K562 (cell line): Measurements from ENCODE around the gene GFAP. TPM values are rescaled to one million over a fixed set of nuclear protein-coding genes. Genes with fewer than 3 reads are reported as not detected.
A peak's percentile ranks its signal among the peaks of the same experiment; 100 is the strongest.

Source experiments
- AFF4 ChIP-seq: sonication (generic); formaldehyde crosslinking; IDR thresholded peaks from 2 replicates; pipeline ENCODE4 v1.8.0; 2023; ENCODE audit warnings: mild to moderate bottlenecking, missing genetic modification reagents
- ATF1 ChIP-seq, 2 experiments: fragments of 450-650 bp in 1 of 2; IDR thresholded peaks; 2 replicates each; pipeline ENCODE4 v1.6.1; 2016; ENCODE audit warnings: missing compliant biosample characterization in 1 of 2, missing genetic modification characterization in 1 of 2
- CTCF ChIP-seq, 3 experiments: IDR thresholded peaks in 2 of 3; conservative IDR thresholded peaks in 1 of 3; 2 replicates each; pipeline ENCODE4 v1.5.1; 2011 to 2012; ENCODE audit warnings: low read length in 3 of 3, mild to moderate bottlenecking in 3 of 3, control low read depth in 2 of 3, improper control_type of control experiment in 1 of 3, inconsistent platforms in 1 of 3, low read depth in 1 of 3, mixed read lengths in 1 of 3, moderate library complexity in 1 of 3; ENCODE audit not compliant: insufficient read depth in 2 of 3
- ID3 ChIP-seq, 2 experiments: fragments of 250-450 bp in 1 of 2; fragments of 450-650 bp in 1 of 2; sonication (Bioruptor Pico) in 1 of 2; IDR thresholded peaks; 2 replicates each; pipeline versions ENCODE4 v1.6.1 to v1.8.0; 2016 to 2021; ENCODE audit warnings: mild to moderate bottlenecking in 2 of 2, moderate library complexity in 2 of 2, missing compliant biosample characterization in 1 of 2, missing genetic modification characterization in 1 of 2
- MAZ ChIP-seq, 2 experiments: fragments of 450-650 bp in 1 of 2; sonication (generic) in 1 of 2; formaldehyde crosslinking; IDR thresholded peaks in 1 of 2; conservative IDR thresholded peaks in 1 of 2; 2 replicates each; pipeline versions ENCODE4 v1.4.0 to v1.5.0; 2020; ENCODE audit warnings: mild to moderate bottlenecking in 1 of 2, missing genetic modification reagents in 1 of 2
- SAFB ChIP-seq: fragments of 200-400 bp; formaldehyde crosslinking; IDR thresholded peaks from 2 replicates; pipeline ENCODE4 v1.6.1; 2017; ENCODE audit warnings: low read depth, low read length, borderline replicate concordance
- SIX5 ChIP-seq, 2 experiments: IDR thresholded peaks; 2 replicates each; pipeline ENCODE4 v1.6.1; 2011; ENCODE audit warnings: low read length in 2 of 2, borderline replicate concordance in 1 of 2, low read depth in 1 of 2, mild to moderate bottlenecking in 1 of 2, moderate library complexity in 1 of 2; ENCODE audit not compliant: insufficient read depth in 1 of 2
- SMAD1 ChIP-seq: fragments of 150-350 bp; IDR thresholded peaks from 2 replicates; pipeline ENCODE4 v1.6.1; 2014; ENCODE audit warnings: low read length, low read depth; ENCODE audit not compliant: partially characterized antibody
- TAF9B ChIP-seq: fragments of 450-650 bp; IDR thresholded peaks from 2 replicates; pipeline ENCODE4 v1.6.1; 2018; ENCODE audit warnings: mild to moderate bottlenecking; ENCODE audit not compliant: partially characterized antibody
- TCF7 ChIP-seq: sonication (generic); IDR thresholded peaks from 2 replicates; pipeline ENCODE4 v1.6.1; 2016; ENCODE audit warnings: antibody characterized with exemption, borderline replicate concordance
- TEAD1 ChIP-seq, 2 experiments: fragments of 450-650 bp in 1 of 2; sonication (generic) in 1 of 2; formaldehyde crosslinking; IDR thresholded peaks; 2 replicates each; pipeline versions ENCODE4 v1.4.0 to v1.8.0; 2020 to 2022; ENCODE audit warnings: mild to moderate bottlenecking in 2 of 2, missing genetic modification reagents in 1 of 2
- ZNF133 ChIP-seq: fragments of 250-450 bp; sonication (Bioruptor Pico); IDR thresholded peaks from 2 replicates; pipeline ENCODE4 v1.4.0; 2020; ENCODE audit warnings: mild to moderate bottlenecking
- polyA plus RNA-seq, 8 experiments: library from polyadenylated mRNA; depleted of rRNA in 4 of 8; stranded (reverse) in 5 of 8; unstranded in 3 of 8; fragments of >200 nt; fragmentation: Nextera tagmentation in 2 of 8; fragmentation: Illumina TruSeq in 1 of 8; extraction: Ambion mirVana in 2 of 8; extraction: Trizol in 1 of 8; gene quantifications; 2 replicates each; pipeline versions ENCODE4 v1.2.1 to v1.2.3, GENCODE V29; 2011 to 2014; ENCODE audit warnings: inconsistent platforms in 1 of 8, missing spikeins in 1 of 8
- total RNA-seq, 7 experiments: library from RNA; depleted of rRNA in 6 of 7; stranded (reverse); fragments of >200 nt in 6 of 7; fragmentation: Illumina TruSeq in 2 of 7; extraction: Trizol in 2 of 7; gene quantifications; 2 replicates each; pipeline versions ENCODE4 v1.2.1 to v1.2.3, GENCODE V29; 2011 to 2021; ENCODE audit warnings: low replicate concordance in 1 of 7
- TF ChIP-seq, protein P1 (sequence below): sonication (generic); formaldehyde crosslinking; IDR thresholded peaks from 2 replicates; pipeline ENCODE4 v1.9.0; 2022; ENCODE audit warnings: mild to moderate bottlenecking, missing genetic modification reagents
- TF ChIP-seq, protein P2 (sequence below): sonication (generic); formaldehyde crosslinking; IDR thresholded peaks from 2 replicates; pipeline ENCODE4 v1.8.1; 2023; ENCODE audit warnings: mild to moderate bottlenecking, missing genetic modification reagents

The GFAP gene
- total and polyA plus RNA-seq, 9 of the 15 experiments (the other 6 are each of a cell fraction or from before 2014, with no cell fraction given): 0.07 to 1.4 (median 0.60) TPM; not detected in 1

DNA sequence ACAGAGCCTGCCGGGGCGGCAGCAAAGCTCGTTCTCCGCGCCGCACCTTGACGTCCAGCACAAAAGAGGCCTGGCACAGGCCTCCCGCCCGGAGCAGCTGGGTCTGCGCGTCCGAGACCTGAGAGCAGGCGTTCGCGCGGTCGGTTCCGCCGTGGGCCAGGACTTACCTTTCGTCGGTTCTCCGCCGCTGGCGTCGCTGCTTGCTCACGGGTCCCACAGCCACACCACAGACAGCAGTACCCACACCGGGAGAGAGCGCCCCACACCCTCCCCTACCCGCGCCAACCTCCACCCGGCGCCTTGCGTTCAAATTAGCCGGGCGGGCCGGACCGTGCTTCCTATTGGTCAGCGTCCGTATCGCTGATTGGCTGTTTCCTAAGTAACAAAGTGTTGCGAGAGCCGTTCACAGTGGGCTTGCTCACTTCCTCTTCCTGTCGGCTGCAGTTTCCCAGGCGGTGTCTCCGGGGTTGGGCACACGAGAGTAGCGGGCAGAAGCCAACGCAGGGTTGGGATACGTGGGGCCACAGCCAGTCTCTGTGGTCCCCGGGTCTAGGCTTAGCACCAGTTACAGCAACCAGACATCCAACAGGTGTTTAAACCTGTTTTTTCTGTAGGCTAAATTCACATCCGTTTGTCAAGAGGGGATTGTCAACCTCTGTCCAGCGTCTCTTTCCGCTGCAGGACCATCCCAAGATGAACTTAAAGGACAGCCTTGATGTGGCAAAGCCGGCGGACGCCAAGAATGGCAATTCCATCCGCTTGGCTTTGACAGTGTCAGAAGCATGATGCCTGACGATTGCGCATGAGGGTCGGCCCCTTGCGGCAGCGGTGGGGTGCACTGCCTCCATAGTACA, 32.4 kb upstream of the GFAP start, which contains the start of gene KIF18B (continued):
- TF ChIP-seq SAFB: no peak; the same call in 1 of the 2 replicates
- peak in 1 of 2 experiments; percentile 66; a peak in 2 of 4 replicates for TF ChIP-seq MAZ (CRISPR knock-in tag; conservative IDR thresholded peaks at IDR 0.05 in 1 of 2, IDR thresholded peaks at IDR 0.05 in 1 of 2)
- TF ChIP-seq, protein P1, sequence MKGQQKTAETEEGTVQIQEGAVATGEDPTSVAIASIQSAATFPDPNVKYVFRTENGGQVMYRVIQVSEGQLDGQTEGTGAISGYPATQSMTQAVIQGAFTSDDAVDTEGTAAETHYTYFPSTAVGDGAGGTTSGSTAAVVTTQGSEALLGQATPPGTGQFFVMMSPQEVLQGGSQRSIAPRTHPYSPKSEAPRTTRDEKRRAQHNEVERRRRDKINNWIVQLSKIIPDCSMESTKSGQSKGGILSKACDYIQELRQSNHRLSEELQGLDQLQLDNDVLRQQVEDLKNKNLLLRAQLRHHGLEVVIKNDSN (CRISPR knock-in tag): peak; percentile 31; the same call in 1 of the 2 replicates
- TF ChIP-seq ID3 (CRISPR knock-in tag; IDR thresholded peaks at IDR 0.05): no peak
- TF ChIP-seq ID3 (tag; IDR thresholded peaks at IDR 0.05): peak; percentile 32; the same call in 1 of the 2 replicates
- TF ChIP-seq SIX5 (IDR thresholded peaks at IDR 0.05; ENCODE audit: borderline replicate concordance in 1 of 2, insufficient read depth in 1 of 2, low read depth in 1 of 2, low read length in 2 of 2): no peak
- TF ChIP-seq AFF4: peak; percentile 88; the same call in 1 of the 2 replicates
- TF ChIP-seq TEAD1 (CRISPR knock-in tag; IDR thresholded peaks at IDR 0.05): peak in 1 of 2 experiments; percentile 42; a peak in 2 of 4 replicates
- peak; percentile 53 for TF ChIP-seq TAF9B
- TF ChIP-seq ZNF133 (CRISPR knock-in tag): no peak
- no peak for TF ChIP-seq ATF1 (CRISPR knock-in tag; IDR thresholded peaks at IDR 0.05)
- TF ChIP-seq ATF1 (tag; IDR thresholded peaks at IDR 0.05): peak; percentile 69; the same call in 1 of the 2 replicates
- TF ChIP-seq, protein P2, sequence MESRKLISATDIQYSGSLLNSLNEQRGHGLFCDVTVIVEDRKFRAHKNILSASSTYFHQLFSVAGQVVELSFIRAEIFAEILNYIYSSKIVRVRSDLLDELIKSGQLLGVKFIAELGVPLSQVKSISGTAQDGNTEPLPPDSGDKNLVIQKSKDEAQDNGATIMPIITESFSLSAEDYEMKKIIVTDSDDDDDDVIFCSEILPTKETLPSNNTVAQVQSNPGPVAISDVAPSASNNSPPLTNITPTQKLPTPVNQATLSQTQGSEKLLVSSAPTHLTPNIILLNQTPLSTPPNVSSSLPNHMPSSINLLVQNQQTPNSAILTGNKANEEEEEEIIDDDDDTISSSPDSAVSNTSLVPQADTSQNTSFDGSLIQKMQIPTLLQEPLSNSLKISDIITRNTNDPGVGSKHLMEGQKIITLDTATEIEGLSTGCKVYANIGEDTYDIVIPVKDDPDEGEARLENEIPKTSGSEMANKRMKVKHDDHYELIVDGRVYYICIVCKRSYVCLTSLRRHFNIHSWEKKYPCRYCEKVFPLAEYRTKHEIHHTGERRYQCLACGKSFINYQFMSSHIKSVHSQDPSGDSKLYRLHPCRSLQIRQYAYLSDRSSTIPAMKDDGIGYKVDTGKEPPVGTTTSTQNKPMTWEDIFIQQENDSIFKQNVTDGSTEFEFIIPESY: peak; percentile 98
- 0 out of 2 replicates have a peak, but pooled peaks have one; percentile 22 for TF ChIP-seq TCF7
- peak; percentile 79 for TF ChIP-seq SMAD1
- peak in 2 of 3 experiments; percentile 10 to 32; a peak in 2 of 6 replicates for TF ChIP-seq CTCF (IDR thresholded peaks at IDR 0.05 in 2 of 3, conservative IDR thresholded peaks at IDR 0.05 in 1 of 3; ENCODE audit: insufficient read depth in 2 of 3, low read depth in 1 of 3, low read length in 3 of 3)
